GM12878 (cell line): ENCODE measurements around the gene ASAP2. TPM values are rescaled to one million over a fixed set of nuclear protein-coding genes. Genes with fewer than 3 reads are reported as not detected.

ENCODE experiments used
- ATAC-seq: fragments of 200-7000 bp; cut with Tn5 transposase; 3 replicates; pipeline ENCODE4 v1.9.1; 2020; ENCODE audit warnings: mild to moderate bottlenecking, moderate library complexity
- BruUV-seq: library from RNA; stranded (reverse); fragments of 400-500 nt; replicated peaks from 2 replicates; lab custom pipeline; 2021; lab: Mats Ljungman, UMichigan
- CTCF ChIA-PET: fragments of 300-600 bp; sonication (Branson Sonifier 250); formaldehyde crosslinking; extraction: SDS; loops from one replicate; lab custom pipeline; 2021; ENCODE audit warnings: inconsistent platforms; lab: Yijun Ruan, JAX
- POLR2A ChIA-PET: fragments of 350-600 bp; formaldehyde crosslinking; extraction: SDS; loops from one replicate; lab custom pipeline; 2021; ENCODE audit warnings: inconsistent platforms; lab: Charles Lee
- RAD21 ChIA-PET: fragments of 300-600 bp; sonication (Branson Sonifier 250); formaldehyde crosslinking; loops from one replicate; lab custom pipeline; 2023; ENCODE audit warnings: antibody characterized with exemption; ENCODE audit not compliant: unreplicated experiment; lab: Charles Lee
- SMC1A ChIA-PET: fragments of 300-600 bp; sonication (Branson Sonifier 250); formaldehyde crosslinking; loops from one replicate; lab custom pipeline; 2023; ENCODE audit not compliant: unreplicated experiment, uncharacterized antibody; lab: Charles Lee
- DNase-seq: peaks from one replicate; pipeline ENCODE4 v3.0.0-alpha.2; 2011; ENCODE audit warnings: low read depth, low spot score
- FAIRE-seq: peaks from 3 replicates; lab custom pipeline; 2011; peaks lifted over from hg19 to GRCh38; lab: Jason Lieb, UNC
- H2AFZ ChIP-seq: 2 replicates; pipeline ENCODE4 v1.6.0; 2011; ENCODE audit warnings: low read depth, low read length, control low read depth; ENCODE audit not compliant: control insufficient read depth
- H3K27ac ChIP-seq: 2 replicates; pipeline ENCODE4 v1.5.1; 2011; ENCODE audit warnings: control low read depth; ENCODE audit not compliant: control insufficient read depth, insufficient read depth
- H3K27me3 ChIP-seq, 2 experiments: replicated peaks in 1 of 2; 2 replicates each; pipeline versions ENCODE4 v1.6.0 to v1.6.1; 2011; ENCODE audit warnings: low read length in 1 of 2; ENCODE audit not compliant: control insufficient read depth in 2 of 2, insufficient read depth in 2 of 2
- H3K36me3 ChIP-seq, 2 experiments: 2 replicates each; pipeline ENCODE4 v1.5.1; 2011; ENCODE audit warnings: low read length in 1 of 2; ENCODE audit not compliant: control insufficient read depth in 2 of 2, insufficient read depth in 2 of 2
- H3K4me1 ChIP-seq: 2 replicates; pipeline ENCODE4 v1.6.1; 2011; ENCODE audit warnings: mild to moderate bottlenecking, low read length, moderate library complexity, mixed read lengths; ENCODE audit not compliant: control insufficient read depth, insufficient read depth
- H3K4me2 ChIP-seq: 2 replicates; pipeline ENCODE4 v1.6.0; 2011; ENCODE audit warnings: control low read depth; ENCODE audit not compliant: control insufficient read depth, insufficient read depth
- H3K4me3 ChIP-seq: fragments of 200-600 bp; sonication (generic); 2 replicates; pipeline ENCODE4 v1.5.1; 2016
- H3K79me2 ChIP-seq: 2 replicates; pipeline ENCODE4 v1.6.0; 2011; ENCODE audit warnings: low read length; ENCODE audit not compliant: control insufficient read depth, insufficient read depth
- H3K9ac ChIP-seq: 2 replicates; pipeline ENCODE4 v1.8.0; 2011; ENCODE audit warnings: low read length, control low read depth, mixed read lengths; ENCODE audit not compliant: control insufficient read depth, insufficient read depth
- H3K9me3 ChIP-seq: replicated peaks from 3 replicates; pipeline ENCODE4 v1.5.1; 2011; ENCODE audit warnings: mild to moderate bottlenecking, low read length; ENCODE audit not compliant: control insufficient read depth, insufficient read depth
- H4K20me1 ChIP-seq: 2 replicates; pipeline ENCODE4 v1.6.0; 2011; ENCODE audit not compliant: control insufficient read depth, insufficient read depth
- CHD2 ChIP-seq: IDR thresholded peaks from 2 replicates; pipeline ENCODE4 v1.6.1; 2011; ENCODE audit warnings: low read depth, low read length, improper control_type of control experiment, borderline replicate concordance
- GATAD2B ChIP-seq: fragments of 450-650 bp; conservative IDR thresholded peaks from 2 replicates; pipeline ENCODE4 v1.6.1; 2017; ENCODE audit warnings: low read depth, mild to moderate bottlenecking, moderate library complexity
- JUND ChIP-seq: IDR thresholded peaks from 2 replicates; pipeline ENCODE4 v1.6.1; 2012; ENCODE audit warnings: low read depth, mild to moderate bottlenecking, low read length, improper control_type of control experiment, moderate library complexity
- MTA2 ChIP-seq: fragments of 450-650 bp; IDR thresholded peaks from 2 replicates; pipeline ENCODE4 v1.6.1; 2016; ENCODE audit warnings: low read depth, mild to moderate bottlenecking, moderate library complexity
- NBN ChIP-seq: fragments of 450-650 bp; IDR thresholded peaks from 2 replicates; pipeline ENCODE4 v1.6.1; 2016
- RAD51 ChIP-seq: fragments of 450-650 bp; IDR thresholded peaks from 2 replicates; pipeline ENCODE4 v1.6.1; 2016; ENCODE audit warnings: moderate library complexity, mild to moderate bottlenecking, inconsistent platforms
- RBBP5 ChIP-seq: fragments of 200-600 bp; sonication (generic); conservative IDR thresholded peaks from 2 replicates; pipeline ENCODE4 v1.6.1; 2016
- SIX5 ChIP-seq: IDR thresholded peaks from 2 replicates; pipeline ENCODE4 v1.6.1; 2011; ENCODE audit warnings: mild to moderate bottlenecking, low read depth, low read length, moderate library complexity; ENCODE audit not compliant: severe bottlenecking
- SMARCA5 ChIP-seq: fragments of 450-650 bp; IDR thresholded peaks from 2 replicates; pipeline ENCODE4 v1.6.1; 2017; ENCODE audit warnings: mild to moderate bottlenecking
- SPI1 ChIP-seq: IDR thresholded peaks from 2 replicates; pipeline ENCODE4 v1.6.1; 2011; ENCODE audit warnings: low read depth, mild to moderate bottlenecking, low read length, moderate library complexity, borderline replicate concordance; ENCODE audit not compliant: insufficient read depth
- TAF1 ChIP-seq: IDR thresholded peaks from 2 replicates; pipeline ENCODE4 v1.6.1; 2011; ENCODE audit warnings: mild to moderate bottlenecking, low read depth, low read length, borderline replicate concordance
- WGBS: methylation state at CpG from one replicate; pipeline ENCODE4 v1.1.6; 2016; ENCODE audit warnings: low lambda C conversion rate; ENCODE audit not compliant: insufficient replicate concordance, insufficient coverage; ENCODE audit errors: missing lambda C conversion rate; 5-methylcytosine and 5-hydroxymethylcytosine counted together
- in situ Hi-C: fragments of 300-500 bp; cut with MboI; formaldehyde crosslinking; loops from 9 replicates; pipeline ENCODE4 v1.14.3; 2018; ENCODE audit warnings: mixed read lengths
- intact Hi-C: fragments of 100-400 bp; cut with micrococcal nuclease; formaldehyde crosslinking; loops from one replicate; pipeline ENCODE4 v1.14.2; 2022; ENCODE audit not compliant: unreplicated experiment
- polyA plus RNA-seq, 11 experiments: library from polyadenylated mRNA; depleted of rRNA in 4 of 11; unstranded in 6 of 11; stranded (reverse) in 5 of 11; fragments of >200 nt; fragmentation: Nextera tagmentation in 4 of 11; fragmentation: Illumina TruSeq in 1 of 11; extraction: Ambion mirVana in 4 of 11; extraction: Trizol in 1 of 11; gene quantifications; 1 replicate in 1 of 11; 2 replicates in 10 of 11; pipeline versions ENCODE4 v1.2.1 to v1.2.3, GENCODE V29; 2011 to 2016; ENCODE audit warnings: inconsistent platforms in 2 of 11, missing spikeins in 2 of 11, low read depth in 1 of 11
- total RNA-seq, 4 experiments: library from RNA; depleted of rRNA in 3 of 4; stranded (reverse); fragments of >200 nt in 3 of 4; fragmentation: Illumina TruSeq in 1 of 4; extraction: Trizol in 1 of 4; gene quantifications; 2 replicates each; pipeline versions ENCODE4 v1.2.1 to v1.2.3, GENCODE V29; 2013 to 2021

ASAP2 gene
- total and polyA plus RNA-seq, 10 of the 15 experiments (the other 5 are each of a cell fraction or from before 2014, with no cell fraction given): 0.05 to 0.27 (median 0.07) TPM; not detected in 4

DNA sequence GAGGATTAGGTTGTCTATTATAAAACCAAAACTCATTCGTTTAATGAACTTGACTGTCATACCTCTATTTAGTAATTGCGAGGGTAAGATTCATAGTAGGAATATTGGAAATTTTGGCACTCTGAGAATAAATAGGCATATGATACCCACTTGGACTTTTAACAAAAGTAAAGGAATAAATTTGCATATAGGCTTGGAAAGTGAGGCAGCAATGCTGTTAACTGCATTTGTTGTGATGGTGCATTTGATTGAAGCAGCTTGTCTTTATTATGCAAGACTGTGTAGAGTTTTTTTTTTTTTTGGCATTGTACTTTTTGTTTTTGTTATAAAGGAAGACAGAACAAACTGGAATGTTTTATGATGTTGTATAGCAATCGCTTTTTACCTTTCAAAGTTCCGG lies 197.8 kb downstream of the ASAP2 start:
- Histone ChIP-seq H3K4me1 (no peaks in the 10 kb centered on the region), H2AFZ (no peak overlapping the region), H3K36me3 (peaks cover 2 to 12% of the 10 kb centered on the region in 2 experiments; a peak in 3 of 4 replicates), H4K20me1 (no peaks in the 10 kb centered on the region), H3K9me3 (no peaks in the 10 kb centered on the region), H3K4me2 (no peak overlapping the region), H3K79me2 (no peaks in the 10 kb centered on the region), H3K4me3 (no peak overlapping the region), H3K27me3 (no peaks in the 10 kb centered on the region), H3K9ac (no peak overlapping the region)
- in situ Hi-C loops: no loop called here
- BruUV-seq: no TSS peak
- ChIA-PET CTCF (no interaction called here), SMC1A (interaction anchor here (0.6 kb wide), 3 partner anchors 15 to 273 kb away, joined by 3 read pairs; no protein-coding TSS in a partner anchor), POLR2A (interaction anchor here (1.2 kb wide), 1 partner anchor 9 kb away, joined by 3 read pairs; no protein-coding TSS in a partner anchor), RAD21 (no interaction called here)
- FAIRE-seq (no peak), DNase-seq (no peak), ATAC-seq (no peak)
- intact Hi-C loops: no loop called here
- 78% methylated on average over 4 of the region's 4 CpGs for WGBS
- TF ChIP-seq SMARCA5 (no peak), GATAD2B (no peak), SPI1 (no peak), JUND (no peak), MTA2 (no peak), RBBP5 (no peak), SIX5 (no peak), CHD2 (no peak), NBN (no peak), RAD51 (no peak), TAF1 (no peak)
- TF ChIP-seq, all 136 proteins: peak for 0
- H3K27ac ChIP-seq: no peak overlapping the region
